Breast epithelium (tissue), 3 donors: ENCODE data around the gene DPEP3.

ENCODE experiments used
- POLR2A ChIP-seq: fragments of 450-650 bp; IDR thresholded peaks from one replicate; pipeline ENCODE4 v1.6.1; 2016; ENCODE audit warnings: antibody characterized with exemption, mild to moderate bottlenecking, moderate library complexity
- POLR2AphosphoS5 ChIP-seq, 3 donors: sonication (generic); formaldehyde crosslinking; IDR thresholded peaks; one replicate each; pipeline ENCODE4 v1.6.1; 2017; ENCODE audit warnings: antibody characterized with exemption in 3 of 3
- TF ChIP-seq, protein P1 (sequence below), 3 donors: fragments of 450-650 bp; IDR thresholded peaks; one replicate each; pipeline ENCODE4 v1.5.1; 2016 to 2017; ENCODE audit warnings: antibody characterized with exemption in 3 of 3, mild to moderate bottlenecking in 3 of 3, moderate library complexity in 3 of 3

- TF ChIP-seq, protein P1, sequence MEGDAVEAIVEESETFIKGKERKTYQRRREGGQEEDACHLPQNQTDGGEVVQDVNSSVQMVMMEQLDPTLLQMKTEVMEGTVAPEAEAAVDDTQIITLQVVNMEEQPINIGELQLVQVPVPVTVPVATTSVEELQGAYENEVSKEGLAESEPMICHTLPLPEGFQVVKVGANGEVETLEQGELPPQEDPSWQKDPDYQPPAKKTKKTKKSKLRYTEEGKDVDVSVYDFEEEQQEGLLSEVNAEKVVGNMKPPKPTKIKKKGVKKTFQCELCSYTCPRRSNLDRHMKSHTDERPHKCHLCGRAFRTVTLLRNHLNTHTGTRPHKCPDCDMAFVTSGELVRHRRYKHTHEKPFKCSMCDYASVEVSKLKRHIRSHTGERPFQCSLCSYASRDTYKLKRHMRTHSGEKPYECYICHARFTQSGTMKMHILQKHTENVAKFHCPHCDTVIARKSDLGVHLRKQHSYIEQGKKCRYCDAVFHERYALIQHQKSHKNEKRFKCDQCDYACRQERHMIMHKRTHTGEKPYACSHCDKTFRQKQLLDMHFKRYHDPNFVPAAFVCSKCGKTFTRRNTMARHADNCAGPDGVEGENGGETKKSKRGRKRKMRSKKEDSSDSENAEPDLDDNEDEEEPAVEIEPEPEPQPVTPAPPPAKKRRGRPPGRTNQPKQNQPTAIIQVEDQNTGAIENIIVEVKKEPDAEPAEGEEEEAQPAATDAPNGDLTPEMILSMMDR (IDR thresholded peaks at IDR 0.05) = no peak
- TF ChIP-seq POLR2A = no peak
- TF ChIP-seq POLR2AphosphoS5 (IDR thresholded peaks at IDR 0.05) = no peak
Measured at GRCh38 chr16:68005211-68005610, 24.9 kb upstream of the DPEP3 start.
